Astrocyte of the spinal cord (primary cell): ENCODE measurements around the gene PELO.

Source experiments
- DNase-seq: peaks from one replicate; pipeline ENCODE4 v3.0.0; 2011; ENCODE audit warnings: low read depth, low spot score
- H3K4me3 ChIP-seq: 2 replicates; pipeline ENCODE4 v1.5.1; 2011; ENCODE audit warnings: low read depth, mild to moderate bottlenecking, low read length, moderate library complexity
- in situ Hi-C: cut with HindIII; loops from 2 replicates; pipeline ENCODE4 v1.10.0; 2017; ENCODE audit warnings: low sequenced_read_pairs
- TF ChIP-seq, protein P1 (sequence below): IDR thresholded peaks from 2 replicates; pipeline ENCODE4 v1.5.1; 2012; ENCODE audit warnings: low read depth, mild to moderate bottlenecking, low read length, inconsistent platforms

The PELO gene

DNA sequence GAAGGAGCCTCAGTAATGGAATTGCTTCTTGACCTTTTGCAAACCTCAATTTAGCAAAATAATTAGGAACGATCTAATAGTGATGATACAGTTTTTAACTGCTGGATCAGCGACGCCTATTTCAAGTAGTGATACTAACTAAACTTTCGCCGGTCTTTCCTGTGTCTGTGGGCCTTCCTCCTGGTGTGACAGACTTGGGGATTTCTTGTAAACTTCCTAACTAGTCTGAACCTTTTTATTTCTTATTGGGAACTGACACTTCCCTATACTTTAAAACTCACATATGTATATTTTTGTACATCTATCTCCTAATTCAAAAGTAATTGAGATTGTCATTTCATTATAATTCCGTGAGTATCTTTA lies 15.2 kb downstream of the PELO start:
- in situ Hi-C loops = no loop called here
- no peak for DNase-seq
- TF ChIP-seq, protein P1, sequence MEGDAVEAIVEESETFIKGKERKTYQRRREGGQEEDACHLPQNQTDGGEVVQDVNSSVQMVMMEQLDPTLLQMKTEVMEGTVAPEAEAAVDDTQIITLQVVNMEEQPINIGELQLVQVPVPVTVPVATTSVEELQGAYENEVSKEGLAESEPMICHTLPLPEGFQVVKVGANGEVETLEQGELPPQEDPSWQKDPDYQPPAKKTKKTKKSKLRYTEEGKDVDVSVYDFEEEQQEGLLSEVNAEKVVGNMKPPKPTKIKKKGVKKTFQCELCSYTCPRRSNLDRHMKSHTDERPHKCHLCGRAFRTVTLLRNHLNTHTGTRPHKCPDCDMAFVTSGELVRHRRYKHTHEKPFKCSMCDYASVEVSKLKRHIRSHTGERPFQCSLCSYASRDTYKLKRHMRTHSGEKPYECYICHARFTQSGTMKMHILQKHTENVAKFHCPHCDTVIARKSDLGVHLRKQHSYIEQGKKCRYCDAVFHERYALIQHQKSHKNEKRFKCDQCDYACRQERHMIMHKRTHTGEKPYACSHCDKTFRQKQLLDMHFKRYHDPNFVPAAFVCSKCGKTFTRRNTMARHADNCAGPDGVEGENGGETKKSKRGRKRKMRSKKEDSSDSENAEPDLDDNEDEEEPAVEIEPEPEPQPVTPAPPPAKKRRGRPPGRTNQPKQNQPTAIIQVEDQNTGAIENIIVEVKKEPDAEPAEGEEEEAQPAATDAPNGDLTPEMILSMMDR = no peak
- H3K4me3 ChIP-seq = peak overlapping the region; percentile 77

DNA sequence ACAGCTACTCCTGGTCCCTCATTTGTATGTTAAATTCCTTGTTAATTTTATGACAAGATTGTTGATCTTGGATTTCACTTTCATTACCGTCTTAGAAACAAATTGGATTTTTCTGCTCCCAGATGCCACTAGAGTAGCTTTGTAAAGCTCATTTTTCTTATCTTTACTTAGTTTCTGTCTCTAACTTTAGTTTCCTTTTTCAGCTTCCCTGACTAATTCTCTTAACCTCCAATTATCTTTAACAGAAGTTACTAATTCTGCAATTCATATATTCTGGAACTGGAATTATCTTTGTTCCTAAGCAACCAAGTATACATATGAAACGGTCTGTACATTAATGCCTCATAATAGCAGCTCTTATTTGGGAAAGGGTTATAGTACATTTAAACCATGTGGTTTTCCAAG lies 16.7 kb downstream of the PELO start:
- TF ChIP-seq, protein P1 = no peak
- in situ Hi-C loops = no loop called here
- no peak overlapping the region for H3K4me3 ChIP-seq
- no peak for DNase-seq

DNA sequence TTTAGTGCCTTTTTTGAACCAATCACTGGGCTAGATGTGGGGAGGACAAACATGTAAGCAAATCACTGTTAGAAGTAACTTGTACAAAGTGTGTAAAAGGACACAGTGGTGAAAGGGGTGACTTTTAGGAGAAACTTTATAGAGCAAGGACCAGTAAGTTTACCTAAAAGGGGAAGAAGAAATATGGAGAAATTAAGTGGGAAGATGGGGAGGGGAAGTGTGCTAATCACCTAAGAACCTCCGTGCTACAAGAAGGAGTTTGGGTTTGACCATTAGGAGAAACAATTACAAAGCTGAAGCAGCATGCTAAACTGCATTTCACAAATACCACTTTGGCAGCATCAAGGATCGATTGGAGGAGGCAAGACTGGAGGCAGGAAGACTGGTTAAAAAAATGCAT lies 17.3 kb downstream of the PELO start:
- DNase-seq = no peak
- TF ChIP-seq, protein P1 = no peak
- in situ Hi-C loops = no loop called here
- no peak overlapping the region for H3K4me3 ChIP-seq

DNA sequence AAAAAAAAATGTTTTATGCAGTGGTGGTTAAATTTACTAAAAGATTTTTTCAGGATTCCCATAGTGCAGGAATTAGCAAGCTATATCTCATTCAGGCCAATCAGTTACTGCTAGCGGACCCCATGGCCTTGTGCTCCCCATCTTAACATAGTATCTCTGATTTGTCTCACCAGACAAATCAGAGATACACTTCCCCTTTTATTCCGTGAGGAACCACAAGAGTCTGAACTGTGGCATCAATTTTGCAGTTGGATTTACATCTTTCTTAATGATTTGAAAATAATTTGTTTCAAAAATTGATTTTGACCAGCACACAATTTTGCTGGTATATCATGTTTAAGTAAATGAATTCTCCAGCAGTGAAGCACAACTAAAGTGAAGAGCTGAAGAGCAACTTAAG lies 17.9 kb downstream of the PELO start:
- TF ChIP-seq, protein P1 = no peak
- no peak overlapping the region for H3K4me3 ChIP-seq
- in situ Hi-C loops = no loop called here
- DNase-seq = no peak

DNA sequence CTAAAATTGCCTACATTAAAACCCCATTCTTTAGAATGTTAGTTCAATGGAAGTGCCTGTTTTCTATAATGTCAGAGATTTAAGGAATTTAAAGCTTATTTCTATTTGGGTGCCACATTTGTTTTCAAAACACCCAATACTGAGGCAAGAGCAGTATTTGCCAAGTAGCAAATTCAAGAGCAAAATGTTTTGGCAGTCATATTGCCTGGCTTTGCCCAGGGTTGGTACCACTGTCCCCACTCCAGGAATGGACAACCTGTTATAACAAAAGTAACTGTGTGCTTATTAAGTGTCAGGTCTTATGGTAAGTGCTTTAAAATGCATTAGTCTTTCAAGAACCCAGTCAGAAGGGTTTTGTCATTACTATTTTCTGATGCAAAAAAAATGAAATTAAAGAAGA lies 19.3 kb downstream of the PELO start:
- no peak overlapping the region for H3K4me3 ChIP-seq
- in situ Hi-C loops = no loop called here
- no peak for DNase-seq
- TF ChIP-seq, protein P1 = no peak

DNA sequence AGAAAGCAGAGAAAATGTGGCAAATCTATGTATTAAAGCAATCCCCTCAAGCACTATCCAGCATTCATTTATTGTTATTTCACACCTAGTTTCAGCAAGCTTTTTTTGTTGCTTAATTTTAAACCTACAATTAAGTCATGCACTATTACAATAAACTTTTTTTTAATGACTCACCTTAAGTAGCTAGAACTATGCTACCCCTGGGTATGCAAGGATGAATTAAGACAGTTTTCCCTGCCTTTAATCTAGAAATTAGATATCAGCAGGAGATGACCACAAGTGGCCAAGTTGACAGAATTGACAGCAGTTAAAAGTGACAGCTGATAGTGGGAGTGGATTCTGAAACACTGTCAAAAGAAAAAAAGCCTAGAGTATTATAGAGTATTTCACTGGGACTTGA lies 20.0 kb downstream of the PELO start:
- no peak for DNase-seq
- TF ChIP-seq, protein P1 = no peak
- no peak overlapping the region for H3K4me3 ChIP-seq
- in situ Hi-C loops = no loop called here

DNA sequence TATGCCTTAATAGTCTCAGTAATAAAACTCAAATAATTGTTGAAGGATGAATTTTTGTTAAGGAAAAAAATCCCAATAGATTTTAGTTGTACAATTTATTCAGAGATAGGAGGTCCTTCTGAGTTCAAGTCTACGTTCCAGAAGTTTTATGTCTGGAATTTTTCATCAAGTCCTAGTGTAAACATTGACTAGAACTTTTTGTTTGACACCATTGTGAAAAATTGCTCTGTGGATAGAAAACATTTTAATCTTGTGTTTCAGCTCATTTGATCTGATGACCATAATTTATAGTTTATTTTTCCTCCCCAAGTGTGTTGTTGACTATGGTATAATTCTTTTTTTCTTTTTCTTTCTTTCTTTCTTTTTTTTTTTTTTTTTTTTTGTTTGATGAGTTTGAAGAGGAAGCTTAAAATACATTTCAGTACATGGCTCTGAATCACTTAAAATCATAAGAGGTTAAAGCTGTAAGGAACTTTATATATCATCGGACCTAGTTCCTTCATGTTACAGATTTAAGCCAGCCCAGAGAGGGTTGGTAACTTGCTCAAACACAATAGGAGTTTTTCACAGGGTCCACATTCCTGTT lies 20.7 kb downstream of the PELO start:
- TF ChIP-seq, protein P1 = no peak
- H3K4me3 ChIP-seq = no peak overlapping the region
- in situ Hi-C loops = no loop called here
- peak; percentile 29 for DNase-seq
